NCI-H2171 treated with DMSO at 0.1 percent for 48 hours (cell line): ENCODE results near the gene HCAR1.
A peak's percentile ranks its signal among the peaks of the same experiment; 100 is the strongest.
"Not testable (repeated sequence)": the region's sequence is repeated elsewhere in the genome, so short reads cannot be mapped to it uniquely, and the experiment has no call there.

Experiments
- DNase-seq: peaks from one replicate; lab custom pipeline; 2025; lab: John Stamatoyannopoulos, UW

The HCAR1 gene

GRCh38 chr12:122730215-122731014, at the start of gene HCAR1:
HCAR1 (minus strand) TSS chr12:122730844; CDS start chr12:122730339, 505 bp downstream.
- DNase-seq = no peak

- DNase-seq = no peak
These were observed 26.9 kb upstream of the HCAR1 start for GRCh38 chr12:122757568-122757967.

DNA sequence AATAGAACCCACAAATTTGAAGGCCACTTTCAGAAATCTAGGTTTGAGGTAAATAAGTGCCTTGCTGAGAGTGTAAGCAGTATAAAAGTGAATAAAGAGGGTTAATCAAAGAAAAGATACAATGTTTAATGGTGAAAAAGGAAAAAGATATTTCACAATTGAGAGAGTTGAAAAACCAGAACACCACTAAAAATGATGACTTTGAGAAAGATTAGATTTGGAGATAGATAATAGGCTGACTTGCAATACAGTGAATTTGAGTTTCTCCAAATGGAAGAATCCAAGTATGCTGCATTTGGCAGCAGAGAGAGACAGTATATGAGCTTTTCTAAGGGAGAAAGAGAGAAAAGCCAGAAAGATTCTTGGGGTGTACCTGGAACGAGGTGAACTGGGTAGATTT, 24.1 kb upstream of the HCAR1 start:
- no peak for DNase-seq

DNA sequence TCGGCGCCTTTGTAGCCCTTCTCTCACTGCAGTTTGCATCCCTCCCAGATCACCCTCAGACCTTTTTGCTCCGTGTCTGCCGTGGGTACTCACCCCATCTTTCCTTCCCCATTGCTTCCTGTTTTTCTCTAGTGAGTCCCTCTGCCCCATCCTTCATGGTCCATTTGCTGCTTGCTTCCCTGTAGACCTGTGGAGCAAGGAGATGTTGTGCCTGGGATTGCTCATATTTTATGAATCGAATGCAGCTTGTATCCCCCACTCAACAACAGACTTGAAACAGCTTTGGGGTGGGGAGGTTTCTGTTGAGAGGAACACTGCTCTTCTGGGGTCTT, 22.6 kb upstream of the HCAR1 start:
- DNase-seq = no peak

- DNase-seq = peak; percentile 98
These were observed 22.0 kb upstream of the HCAR1 start, which contains the start of gene DENR for GRCh38 chr12:122752464-122753318. DENR (plus strand) TSS chr12:122752824; CDS start chr12:122753702, 878 bp downstream.

DNA sequence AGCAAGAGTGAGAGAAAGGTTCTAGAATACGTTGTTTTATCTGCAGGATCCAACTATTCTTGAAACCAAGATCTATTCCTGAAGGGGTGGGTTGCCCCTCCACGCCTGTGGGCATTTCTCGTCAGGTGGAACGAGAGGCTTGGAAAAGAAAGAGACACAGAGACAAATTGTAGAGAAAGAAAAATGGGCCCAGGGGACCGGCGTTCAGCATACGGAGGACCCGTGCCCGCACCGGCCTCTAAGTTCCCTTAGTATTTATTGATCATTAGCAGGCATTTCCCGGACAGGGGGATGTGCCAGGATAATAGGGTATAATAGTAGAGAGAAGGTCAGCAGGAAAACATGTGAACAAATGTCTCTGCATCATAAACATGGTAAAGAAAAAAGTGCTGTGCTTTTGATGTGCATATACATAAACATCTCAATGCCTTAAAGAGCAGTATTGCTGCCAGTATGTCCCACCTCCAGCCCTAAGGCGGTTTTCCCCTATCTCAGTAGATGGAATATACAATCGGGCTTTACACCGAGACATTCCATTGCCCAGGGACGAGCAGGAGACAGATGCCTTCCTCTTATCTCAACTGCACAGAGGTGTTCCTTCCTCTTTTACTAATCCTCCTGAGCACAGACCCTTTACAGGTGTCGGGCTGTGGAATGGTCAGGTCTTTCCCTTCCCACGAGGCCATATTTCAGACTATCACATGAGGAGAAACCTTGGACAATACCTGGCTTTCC, 20.3 kb upstream of the HCAR1 start:
- not testable (repeated sequence) for DNase-seq

DNA sequence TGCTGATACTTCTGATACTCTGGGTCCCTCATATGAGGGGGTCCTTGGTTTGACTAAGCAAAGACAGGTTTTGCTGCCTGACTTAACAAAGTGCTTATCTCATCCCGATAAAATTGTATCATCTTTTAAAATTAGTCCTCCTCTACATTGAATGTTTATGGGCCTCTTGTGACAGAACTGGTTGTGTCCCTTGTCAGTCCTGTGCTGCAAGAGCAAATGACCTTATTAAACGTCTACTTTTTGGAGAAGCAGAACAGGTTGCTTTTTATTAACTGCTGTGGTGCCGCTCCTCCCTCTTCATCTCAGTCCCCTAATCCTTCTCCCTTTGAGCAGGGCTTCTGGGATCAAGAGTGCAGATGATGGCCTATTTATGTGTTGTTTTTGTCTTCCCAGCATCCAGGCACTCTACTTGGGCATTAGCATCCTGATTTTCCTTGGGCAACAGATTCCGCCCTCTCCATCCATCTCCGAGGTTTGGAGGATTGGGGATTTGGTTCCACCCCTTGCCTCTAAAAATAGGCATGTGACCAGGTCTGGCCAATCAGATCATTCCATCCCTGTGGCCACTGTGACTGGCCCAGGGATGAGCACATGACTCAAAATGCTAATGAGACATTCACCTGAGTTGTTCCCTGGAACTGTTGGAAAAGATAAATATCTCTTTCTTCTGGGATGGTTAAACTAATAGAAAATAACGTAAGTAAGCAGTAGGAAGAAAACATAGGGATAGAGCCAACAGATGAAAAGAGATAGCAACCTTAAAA, 19.1 kb upstream of the HCAR1 start:
- peak; percentile 23 for DNase-seq

GRCh38 chr12:122747224-122748135, 16.8 kb upstream of the HCAR1 start:
- DNase-seq = no peak

GRCh38 chr12:122743895-122744525, 13.4 kb upstream of the HCAR1 start:
- no peak for DNase-seq

GRCh38 chr12:122740351-122740750, 9.7 kb upstream of the HCAR1 start:
- DNase-seq = no peak

DNA sequence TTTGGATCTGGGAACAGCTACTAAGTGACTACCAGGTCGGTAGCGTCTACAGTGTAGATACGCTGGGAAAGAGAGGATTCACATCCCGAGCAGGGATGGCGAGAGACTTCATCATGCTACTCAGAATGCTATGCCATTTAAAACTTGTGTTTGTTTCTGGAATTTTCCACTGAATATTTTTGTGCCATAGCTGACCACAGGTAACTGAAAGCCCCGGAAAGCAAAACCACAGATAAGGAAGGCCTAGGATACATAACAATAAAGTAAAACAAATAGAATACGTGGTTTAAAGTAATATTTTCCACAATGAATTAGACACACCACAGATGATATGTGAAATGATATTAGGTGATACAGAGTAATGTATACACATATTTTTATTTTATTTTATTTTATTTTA, 7.9 kb upstream of the HCAR1 start:
- DNase-seq = no peak

DNA sequence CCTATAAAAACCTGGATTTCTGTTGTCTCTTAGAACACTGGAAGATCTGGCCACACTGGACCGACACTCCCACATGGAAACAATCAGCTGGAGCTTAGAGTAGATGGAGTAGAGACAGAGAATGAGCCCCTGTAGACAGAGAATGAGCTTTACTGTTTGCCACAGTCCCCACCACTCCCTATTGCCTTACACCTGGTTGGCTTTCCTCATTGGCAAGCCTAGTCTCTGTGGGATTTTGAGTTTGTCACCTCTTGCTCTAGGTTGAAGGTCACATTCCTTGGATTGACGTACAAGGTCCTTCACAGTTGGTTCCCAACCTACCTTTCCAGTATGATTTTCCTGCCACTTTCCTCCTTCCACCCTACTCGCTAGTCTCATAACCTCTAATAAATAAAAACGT, 2.0 kb upstream of the HCAR1 start:
- DNase-seq = no peak

- DNase-seq = no peak
These were observed 1.5 kb upstream of the HCAR1 start for GRCh38 chr12:122732170-122732569.

GRCh38 chr12:122729583-122730214, 945 bp downstream of the HCAR1 start:
- DNase-seq = no peak

DNA sequence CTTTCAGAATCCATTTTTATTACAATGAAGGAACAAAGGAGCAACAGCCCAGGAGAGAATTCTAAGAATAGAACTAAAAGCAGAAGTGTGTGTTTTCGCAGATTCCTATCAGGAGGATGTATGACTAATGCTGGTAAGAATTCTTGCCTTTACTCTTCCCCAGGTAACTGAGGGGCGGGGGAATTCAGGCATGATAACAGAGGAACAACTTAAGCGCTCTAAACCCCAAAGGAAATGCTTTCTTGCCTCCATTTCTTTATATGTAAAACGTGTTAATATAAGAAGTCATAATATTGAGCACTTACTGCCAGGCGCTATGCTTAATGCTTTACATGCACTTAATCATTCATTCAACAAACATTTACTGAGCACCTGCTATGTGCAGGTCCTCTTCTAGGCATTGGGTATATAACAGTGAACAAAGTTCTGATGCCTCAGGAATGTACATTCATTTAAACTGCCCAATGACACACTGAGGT, 4.5 kb downstream of the HCAR1 start:
- no peak for DNase-seq

DNA sequence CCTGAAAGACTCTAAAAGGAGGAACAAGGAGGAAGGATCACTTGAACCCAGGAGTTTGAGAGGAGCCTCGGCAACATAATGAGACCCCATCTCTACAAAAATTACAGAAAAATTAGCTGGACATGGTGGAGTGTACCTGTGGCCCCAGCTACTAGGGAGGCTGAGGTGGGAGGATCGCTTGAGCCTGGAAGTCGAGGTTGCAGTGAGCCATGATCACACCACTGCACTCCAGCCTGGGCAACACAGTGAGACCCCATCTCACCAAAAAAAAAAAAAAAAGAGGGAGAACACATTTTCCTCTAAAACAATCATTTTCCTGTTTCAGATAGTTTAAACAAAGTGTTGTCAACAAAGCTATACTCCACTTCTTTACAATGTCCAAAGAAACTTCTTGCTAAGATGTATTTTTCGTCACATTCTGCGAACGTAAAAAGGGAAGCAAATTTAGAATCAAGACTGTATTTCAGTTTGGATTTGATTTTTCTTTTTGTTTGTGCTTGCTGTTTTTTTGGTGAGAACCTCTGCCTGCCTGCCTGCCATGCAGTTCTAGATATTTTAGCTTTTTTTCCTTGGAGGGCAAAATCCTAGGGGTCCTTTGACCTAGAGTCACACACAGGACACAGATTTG, 5.1 kb downstream of the HCAR1 start:
- no peak for DNase-seq

GRCh38 chr12:122724641-122725243, 5.9 kb downstream of the HCAR1 start:
- DNase-seq = no peak

GRCh38 chr12:122722387-122722786, 8.3 kb downstream of the HCAR1 start:
- no peak for DNase-seq
